HCT116 (cell line): ENCODE results near the gene CD40LG. TPM values are rescaled to one million over a fixed set of nuclear protein-coding genes. Genes with fewer than 3 reads are reported as not detected.

ENCODE experiments used
- ATAC-seq: fragments of 200-7000 bp; cut with Tn5 transposase; 2 replicates; pipeline ENCODE4 v1.9.1; 2020; ENCODE audit warnings: mild to moderate bottlenecking, moderate library complexity
- BruUV-seq: library from RNA; stranded (reverse); fragments of 400-500 nt; replicated peaks from 2 replicates; lab custom pipeline; 2021; lab: Mats Ljungman, UMichigan
- CTCF ChIA-PET: fragments of 300-600 bp; sonication (Branson Sonifier 250); formaldehyde crosslinking; loops from one replicate; lab custom pipeline; 2021; ENCODE audit warnings: antibody characterized with exemption; lab: Charles Lee
- POLR2A ChIA-PET: fragments of 300-600, 350-600 bp; sonication (Branson Sonifier 250); formaldehyde crosslinking; loops from one replicate; lab custom pipeline; 2021; ENCODE audit warnings: antibody characterized with exemption; lab: Charles Lee
- RAD21 ChIA-PET, 2 experiments: fragments of 300-600 bp; sonication (Branson Sonifier 250); formaldehyde crosslinking; loops; one replicate each; lab custom pipeline; 2023; ENCODE audit warnings: low total read pairs in 2 of 2; ENCODE audit not compliant: uncharacterized antibody in 2 of 2, unreplicated experiment in 2 of 2, low non-redundant PET in 1 of 2; lab: Charles Lee
- DNase-seq: peaks from one replicate; pipeline ENCODE4 v3.0.0-alpha.2; 2010; ENCODE audit warnings: low read depth, low spot score
- H2AFZ ChIP-seq: fragments of 200-600 bp; shearing (Covaris generic), sonication (generic); 2 replicates; pipeline ENCODE4 v1.6.1; 2017; ENCODE audit warnings: low read depth, mixed run types, mixed read lengths, antibody characterized with exemption, low read length; ENCODE audit not compliant: poor library complexity, severe bottlenecking
- H3K27ac ChIP-seq: 2 replicates; pipeline ENCODE4 v1.5.1; 2012; ENCODE audit warnings: low read depth, low read length
- H3K27me3 ChIP-seq: fragments of 200-600 bp; sonication (generic); 2 replicates; pipeline ENCODE4 v1.6.1; 2016; ENCODE audit warnings: mixed run types, low read length, mixed read lengths; ENCODE audit not compliant: insufficient read depth
- H3K36me3 ChIP-seq, 2 experiments: fragments of 200-500 bp in 1 of 2; fragments of 200-600 bp in 1 of 2; sonication (Bioruptor generic) in 1 of 2; sonication (generic) in 1 of 2; 2 replicates each; pipeline versions ENCODE4 v1.5.1 to v1.6.1; 2014 to 2016; ENCODE audit warnings: low read length in 2 of 2, inconsistent platforms in 1 of 2, mixed read lengths in 1 of 2, mixed run types in 1 of 2; ENCODE audit not compliant: insufficient read depth in 2 of 2, control insufficient read depth in 1 of 2
- H3K4me1 ChIP-seq, 2 experiments: fragments of 200-600 bp in 1 of 2; sonication (generic) in 1 of 2; 2 replicates each; pipeline versions ENCODE4 v1.5.1 to v1.6.1; 2012 to 2017; ENCODE audit warnings: low read length in 2 of 2, inconsistent platforms in 1 of 2, mild to moderate bottlenecking in 1 of 2, mixed read lengths in 1 of 2, mixed run types in 1 of 2, moderate library complexity in 1 of 2; ENCODE audit not compliant: insufficient read depth in 2 of 2, control insufficient read depth in 1 of 2
- H3K4me2 ChIP-seq: fragments of 200-600 bp; sonication (generic); 2 replicates; pipeline ENCODE4 v1.6.1; 2017; ENCODE audit warnings: mixed run types, low read length, mixed read lengths
- H3K4me3 ChIP-seq, 2 experiments: fragments of 200-600 bp in 1 of 2; sonication (generic) in 1 of 2; replicated peaks in 1 of 2; 2 replicates each; pipeline ENCODE4 v1.5.1; 2011 to 2016; ENCODE audit warnings: low read length in 2 of 2, control low read depth in 1 of 2, low read depth in 1 of 2, mild to moderate bottlenecking in 1 of 2, mixed read lengths in 1 of 2, mixed run types in 1 of 2
- H3K79me2 ChIP-seq: fragments of 200-600 bp; sonication (generic); 2 replicates; pipeline ENCODE4 v1.6.1; 2017; ENCODE audit warnings: mild to moderate bottlenecking, mixed run types, low read length, moderate library complexity, mixed read lengths; ENCODE audit not compliant: insufficient read depth
- H3K9ac ChIP-seq: fragments of 200-600 bp; sonication (generic); 2 replicates; pipeline ENCODE4 v1.6.1; 2016; ENCODE audit warnings: low read length, mixed read lengths
- H3K9me2 ChIP-seq: fragments of 200-600 bp; sonication (generic), shearing (Covaris generic); 2 replicates; pipeline ENCODE4 v1.6.1; 2017; ENCODE audit warnings: mixed run types, mild to moderate bottlenecking, moderate library complexity; ENCODE audit not compliant: insufficient read depth
- H3K9me3 ChIP-seq, 2 experiments: fragments of 200-500 bp in 1 of 2; fragments of 200-600 bp in 1 of 2; sonication (Bioruptor generic) in 1 of 2; sonication (generic) in 1 of 2; 2 replicates each; pipeline ENCODE4 v1.6.1; 2014 to 2017; ENCODE audit warnings: low read length in 2 of 2, mixed read lengths in 2 of 2, inconsistent platforms in 1 of 2, low read depth in 1 of 2, mild to moderate bottlenecking in 1 of 2, mixed run types in 1 of 2, moderate library complexity in 1 of 2; ENCODE audit not compliant: control insufficient read depth in 1 of 2, insufficient read depth in 1 of 2
- H4K20me1 ChIP-seq: fragments of 200-600 bp; sonication (generic), shearing (Covaris generic); 2 replicates; pipeline ENCODE4 v1.6.1; 2017; ENCODE audit warnings: mixed run types, mild to moderate bottlenecking, moderate library complexity; ENCODE audit not compliant: insufficient read depth
- CBX3 ChIP-seq: IDR thresholded peaks from 2 replicates; pipeline ENCODE4 v1.6.1; 2012; ENCODE audit warnings: low read depth
- CEBPB ChIP-seq: IDR thresholded peaks from 2 replicates; pipeline ENCODE4 v1.6.1; 2012; ENCODE audit warnings: low read depth
- CTCF ChIP-seq, 3 experiments: fragments of 200-600 bp in 1 of 3; sonication (generic) in 1 of 3; IDR thresholded peaks in 2 of 3; conservative IDR thresholded peaks in 1 of 3; 2 replicates each; pipeline ENCODE4 v1.5.1; 2012 to 2017; ENCODE audit warnings: low read depth in 2 of 3, low read length in 2 of 3, antibody characterized with exemption in 1 of 3, borderline replicate concordance in 1 of 3, control low read depth in 1 of 3, mild to moderate bottlenecking in 1 of 3, mixed read lengths in 1 of 3, mixed run types in 1 of 3, moderate library complexity in 1 of 3; ENCODE audit not compliant: insufficient read depth in 1 of 3
- EGR1 ChIP-seq: IDR thresholded peaks from 2 replicates; pipeline ENCODE4 v1.6.1; 2012; ENCODE audit warnings: low read depth
- ELF1 ChIP-seq: IDR thresholded peaks from 2 replicates; pipeline ENCODE4 v1.6.1; 2012; ENCODE audit warnings: low read depth, borderline replicate concordance
- EZH2phosphoT487 ChIP-seq: fragments of 200-600 bp; IDR thresholded peaks from 2 replicates; pipeline ENCODE4 v1.6.1; 2018; ENCODE audit warnings: antibody characterized with exemption, borderline replicate concordance
- FOSL1 ChIP-seq: IDR thresholded peaks from 2 replicates; pipeline ENCODE4 v1.6.1; 2012; ENCODE audit warnings: low read depth
- JUND ChIP-seq: IDR thresholded peaks from 2 replicates; pipeline ENCODE4 v1.6.1; 2012
- MAX ChIP-seq: IDR thresholded peaks from 2 replicates; pipeline ENCODE4 v1.6.1; 2012
- POLR2A ChIP-seq: IDR thresholded peaks from 2 replicates; pipeline ENCODE4 v1.7.0; 2011; ENCODE audit warnings: borderline replicate concordance; ENCODE audit not compliant: insufficient read depth, insufficient read length; ENCODE audit errors: extremely low read depth
- POLR2AphosphoS5 ChIP-seq: IDR thresholded peaks from 2 replicates; pipeline ENCODE4 v1.6.1; 2011; ENCODE audit warnings: mild to moderate bottlenecking, low read depth, low read length, moderate library complexity
- SP1 ChIP-seq: IDR thresholded peaks from 2 replicates; pipeline ENCODE4 v1.6.1; 2012; ENCODE audit warnings: low read depth
- YY1 ChIP-seq: IDR thresholded peaks from 2 replicates; pipeline ENCODE4 v1.6.1; 2011; ENCODE audit warnings: low read length, low read depth, moderate library complexity, mild to moderate bottlenecking; ENCODE audit not compliant: insufficient replicate concordance; ENCODE audit errors: extremely low read depth
- ZBTB33 ChIP-seq: IDR thresholded peaks from 2 replicates; pipeline ENCODE4 v1.6.1; 2011; ENCODE audit warnings: mild to moderate bottlenecking, low read length, moderate library complexity; ENCODE audit not compliant: insufficient replicate concordance; ENCODE audit errors: extremely low read depth
- ZFX ChIP-seq: fragments of 450-650 bp; IDR thresholded peaks from 2 replicates; pipeline ENCODE4 v1.6.1; 2017
- intact Hi-C: fragments of 100-400 bp; cut with micrococcal nuclease; formaldehyde crosslinking; loops from 2 replicates; pipeline ENCODE4 v1.10.0; 2022
- total RNA-seq: library from RNA; stranded (reverse); gene quantifications from one replicate; pipeline ENCODE4 v1.2.1, GENCODE V29; 2021; ENCODE audit not compliant: unreplicated experiment

Gene CD40LG
- total RNA-seq, 1 experiment from 2014 or later, result not detected

- Histone ChIP-seq H4K20me1 (no peaks in the 10 kb centered on the region), H3K4me1 (no peaks in the 10 kb centered on the region), H2AFZ (no peak overlapping the region), H3K9ac (no peak overlapping the region), H3K36me3 (no peaks in the 10 kb centered on the region), H3K4me2 (no peak overlapping the region), H3K9me3 (no peaks in the 10 kb centered on the region)
- POLR2A ChIA-PET, result no interaction called here
- intact Hi-C loops, result no loop called here
- BruUV-seq, result no TSS peak
- no peak for TF ChIP-seq ELF1
- no peak for TF ChIP-seq EGR1
- no peak for TF ChIP-seq JUND
- no peak for TF ChIP-seq POLR2A
- no peak for TF ChIP-seq MAX
- TF ChIP-seq CBX3, result no peak
- TF ChIP-seq POLR2AphosphoS5, result no peak
- TF ChIP-seq CEBPB, result no peak
- no peak for TF ChIP-seq EZH2phosphoT487
- TF ChIP-seq SP1, result no peak
- no peak for TF ChIP-seq ZFX
- TF ChIP-seq, all 23 proteins: peak for 0
- Histone ChIP-seq H3K9me2 (no peaks in the 10 kb centered on the region), H3K4me3 (no peak overlapping the region), H3K79me2 (no peaks in the 10 kb centered on the region), H3K27me3 (no peaks in the 10 kb centered on the region), H3K27ac (no peak overlapping the region)
- RAD21 ChIA-PET, result no interaction called here
- CTCF ChIA-PET, result no interaction called here
- DNase-seq (no peak), ATAC-seq (no peak)
Observed at GRCh38 chrX:136625246-136625645, 22.7 kb upstream of the CD40LG start.

GRCh38 chrX:136626237-136626636 is 21.7 kb upstream of the CD40LG start:
- no peak overlapping the region for H2AFZ ChIP-seq
- H4K20me1 ChIP-seq, result no peaks in the 10 kb centered on the region
- no TSS peak for BruUV-seq
- no peaks in the 10 kb centered on the region for H3K4me1 ChIP-seq
- H3K4me2 ChIP-seq, result no peak overlapping the region
- intact Hi-C loops, result no loop called here
- no peaks in the 10 kb centered on the region for H3K9me3 ChIP-seq
- ChIA-PET CTCF (no interaction called here), RAD21 (no interaction called here), POLR2A (no interaction called here)
- no peak overlapping the region for H3K4me3 ChIP-seq
- H3K27ac ChIP-seq, result no peak overlapping the region
- no peaks in the 10 kb centered on the region for H3K9me2 ChIP-seq
- TF ChIP-seq POLR2AphosphoS5 (no peak), YY1 (no peak), FOSL1 (no peak), ZBTB33 (no peak), POLR2A (no peak), CTCF (IDR thresholded peaks at IDR 0.05 in 2 of 3, conservative IDR thresholded peaks at IDR 0.05 in 1 of 3; ENCODE audit: borderline replicate concordance in 1 of 3, insufficient read depth in 1 of 3, low read depth in 2 of 3, low read length in 2 of 3) (no peak), MAX (no peak), SP1 (no peak)
- H3K36me3 ChIP-seq, result no peaks in the 10 kb centered on the region
- no peaks in the 10 kb centered on the region for H3K79me2 ChIP-seq
- DNase-seq, result no peak
- ATAC-seq, result no peak
- no peak overlapping the region for H3K9ac ChIP-seq
- H3K27me3 ChIP-seq, result no peaks in the 10 kb centered on the region
